Measurements from ENCODE around the gene GRIA3. TPM values are rescaled to one million over a fixed set of nuclear protein-coding genes. Genes with fewer than 3 reads are reported as not detected.

GRIA3 gene
- total RNA-seq, 1 experiment from 2014 or later, result not detected

DNA sequence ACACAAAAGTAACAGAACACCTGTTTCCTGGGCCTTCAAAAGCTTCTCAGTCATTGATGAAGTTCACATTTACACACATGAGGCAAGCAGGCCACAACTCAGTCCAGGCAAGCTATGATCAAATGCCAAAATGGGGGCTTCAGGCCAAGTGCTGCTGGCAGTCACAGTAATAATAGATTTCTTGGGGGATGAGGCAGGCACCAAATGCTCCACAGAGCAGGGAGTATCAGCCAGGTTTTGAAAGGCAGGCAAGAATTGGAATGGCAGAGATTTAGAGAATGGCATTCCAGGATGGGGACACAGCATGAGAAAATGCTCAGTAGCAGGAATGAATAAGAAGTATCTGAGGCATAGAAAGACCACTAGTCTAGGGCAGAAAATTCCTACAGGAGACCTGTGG lies 52.8 kb downstream of the GRIA3 start:
- Histone ChIP-seq H3K9me3 (ENCODE audit: low read depth, low read length, poor library complexity, severe bottlenecking) (no peaks in the 10 kb centered on the region), H3K4me3 (ENCODE audit: low read depth, low read length, poor library complexity, severe bottlenecking) (no peak overlapping the region), H3K4me1 (ENCODE audit: insufficient read depth, low read length, poor library complexity, severe bottlenecking) (no peaks in the 10 kb centered on the region), H3K27ac (ENCODE audit: low read depth, low read length, poor library complexity, severe bottlenecking) (no peak overlapping the region), H3K27me3 (replicated peaks; ENCODE audit: insufficient read depth, low read depth, low read length, poor library complexity) (no peaks in the 10 kb centered on the region), H3K36me3 (ENCODE audit: insufficient read depth, low read length, poor library complexity, severe bottlenecking) (no peaks in the 10 kb centered on the region)
- CTCF ChIA-PET, result no interaction called here
- POLR2A ChIA-PET (ENCODE audit: low non-redundant PET), result no interaction called here
- DNase-seq (ENCODE audit: low spot score), result no peak
- intact Hi-C loops (cut with micrococcal nuclease; ENCODE audit: unreplicated experiment), result no loop called here
- TF ChIP-seq EZH2 (IDR thresholded peaks at IDR 0.05; ENCODE audit: borderline replicate concordance, low read depth, low read length, poor library complexity, severe bottlenecking), result no peak
- TF ChIP-seq, protein P1, sequence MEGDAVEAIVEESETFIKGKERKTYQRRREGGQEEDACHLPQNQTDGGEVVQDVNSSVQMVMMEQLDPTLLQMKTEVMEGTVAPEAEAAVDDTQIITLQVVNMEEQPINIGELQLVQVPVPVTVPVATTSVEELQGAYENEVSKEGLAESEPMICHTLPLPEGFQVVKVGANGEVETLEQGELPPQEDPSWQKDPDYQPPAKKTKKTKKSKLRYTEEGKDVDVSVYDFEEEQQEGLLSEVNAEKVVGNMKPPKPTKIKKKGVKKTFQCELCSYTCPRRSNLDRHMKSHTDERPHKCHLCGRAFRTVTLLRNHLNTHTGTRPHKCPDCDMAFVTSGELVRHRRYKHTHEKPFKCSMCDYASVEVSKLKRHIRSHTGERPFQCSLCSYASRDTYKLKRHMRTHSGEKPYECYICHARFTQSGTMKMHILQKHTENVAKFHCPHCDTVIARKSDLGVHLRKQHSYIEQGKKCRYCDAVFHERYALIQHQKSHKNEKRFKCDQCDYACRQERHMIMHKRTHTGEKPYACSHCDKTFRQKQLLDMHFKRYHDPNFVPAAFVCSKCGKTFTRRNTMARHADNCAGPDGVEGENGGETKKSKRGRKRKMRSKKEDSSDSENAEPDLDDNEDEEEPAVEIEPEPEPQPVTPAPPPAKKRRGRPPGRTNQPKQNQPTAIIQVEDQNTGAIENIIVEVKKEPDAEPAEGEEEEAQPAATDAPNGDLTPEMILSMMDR (conservative IDR thresholded peaks at IDR 0.05; ENCODE audit: low read depth, low read length), result no peak
- no TSS peak for BruUV-seq (replicated peaks)

DNA sequence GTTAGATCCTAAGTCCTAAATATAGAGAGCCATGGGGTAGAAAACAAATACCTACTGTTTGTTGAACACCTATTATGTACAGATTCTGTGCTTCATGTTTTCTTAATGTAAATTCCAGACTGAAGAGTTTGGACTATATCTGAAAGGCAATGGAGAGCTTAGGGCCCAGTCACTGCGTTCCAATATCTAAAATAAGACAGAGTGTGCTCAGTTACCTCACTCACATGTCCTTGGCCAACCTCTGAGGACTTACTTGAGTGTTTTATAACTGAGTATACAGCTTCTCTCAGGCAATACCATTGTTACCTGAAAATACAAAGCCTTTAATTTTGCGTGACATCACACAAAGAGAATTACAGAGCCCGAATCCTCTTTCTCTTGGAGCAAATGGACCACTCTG lies 53.2 kb downstream of the GRIA3 start:
- TF ChIP-seq, protein P1 (conservative IDR thresholded peaks at IDR 0.05; ENCODE audit: low read depth, low read length), result no peak
- TF ChIP-seq EZH2 (IDR thresholded peaks at IDR 0.05; ENCODE audit: borderline replicate concordance, low read depth, low read length, poor library complexity, severe bottlenecking), result no peak
- intact Hi-C loops (cut with micrococcal nuclease; ENCODE audit: unreplicated experiment), result no loop called here
- H3K27ac ChIP-seq (ENCODE audit: low read depth, low read length, poor library complexity, severe bottlenecking), result no peak overlapping the region
- no TSS peak for BruUV-seq (replicated peaks)
- no peaks in the 10 kb centered on the region for H3K36me3 ChIP-seq (ENCODE audit: insufficient read depth, low read length, poor library complexity, severe bottlenecking)
- no peak overlapping the region for H3K4me3 ChIP-seq (ENCODE audit: low read depth, low read length, poor library complexity, severe bottlenecking)
- H3K9me3 ChIP-seq (ENCODE audit: low read depth, low read length, poor library complexity, severe bottlenecking), result no peaks in the 10 kb centered on the region
- no peaks in the 10 kb centered on the region for H3K27me3 ChIP-seq (replicated peaks; ENCODE audit: insufficient read depth, low read depth, low read length, poor library complexity)
- ChIA-PET CTCF (no interaction called here), POLR2A (ENCODE audit: low non-redundant PET) (no interaction called here)
- DNase-seq (ENCODE audit: low spot score), result no peak
- H3K4me1 ChIP-seq (ENCODE audit: insufficient read depth, low read length, poor library complexity, severe bottlenecking), result no peaks in the 10 kb centered on the region

DNA sequence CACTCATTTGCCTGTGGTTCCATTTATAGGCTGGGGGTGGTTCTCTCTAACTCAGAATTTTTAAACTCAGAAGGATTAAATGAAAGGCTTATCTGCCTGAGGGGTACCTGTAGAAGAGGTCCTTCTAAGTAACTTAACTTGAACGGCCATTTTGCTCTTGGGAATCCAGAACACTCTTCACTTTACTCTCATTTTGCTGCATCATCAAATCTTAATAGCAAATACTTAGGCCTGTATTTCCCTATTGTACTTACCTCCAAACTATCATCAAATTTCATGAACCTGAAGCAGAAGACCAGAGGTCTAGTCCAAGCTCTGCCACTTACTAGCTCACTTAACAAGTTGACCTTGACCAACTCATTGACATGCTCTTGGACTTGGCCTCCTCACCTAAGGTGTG lies 70.4 kb downstream of the GRIA3 start:
- H3K36me3 ChIP-seq (ENCODE audit: insufficient read depth, low read length, poor library complexity, severe bottlenecking), result no peaks in the 10 kb centered on the region
- intact Hi-C loops (cut with micrococcal nuclease; ENCODE audit: unreplicated experiment), result no loop called here
- H3K4me3 ChIP-seq (ENCODE audit: low read depth, low read length, poor library complexity, severe bottlenecking), result no peak overlapping the region
- no peaks in the 10 kb centered on the region for H3K27me3 ChIP-seq (replicated peaks; ENCODE audit: insufficient read depth, low read depth, low read length, poor library complexity)
- TF ChIP-seq, protein P1 (conservative IDR thresholded peaks at IDR 0.05; ENCODE audit: low read depth, low read length), result no peak
- TF ChIP-seq EZH2 (IDR thresholded peaks at IDR 0.05; ENCODE audit: borderline replicate concordance, low read depth, low read length, poor library complexity, severe bottlenecking), result no peak
- no peak overlapping the region for H3K27ac ChIP-seq (ENCODE audit: low read depth, low read length, poor library complexity, severe bottlenecking)
- POLR2A ChIA-PET (ENCODE audit: low non-redundant PET), result no interaction called here
- H3K9me3 ChIP-seq (ENCODE audit: low read depth, low read length, poor library complexity, severe bottlenecking), result no peaks in the 10 kb centered on the region
- BruUV-seq (replicated peaks), result no TSS peak
- DNase-seq (ENCODE audit: low spot score), result no peak
- CTCF ChIA-PET, result no interaction called here
- H3K4me1 ChIP-seq (ENCODE audit: insufficient read depth, low read length, poor library complexity, severe bottlenecking), result no peaks in the 10 kb centered on the region
